Testis (tissue), 3 donors: ENCODE measurements around the gene MAP4K2. TPM values are rescaled to one million over a fixed set of nuclear protein-coding genes. Genes with fewer than 3 reads are reported as not detected.
A peak's percentile ranks its signal among the peaks of the same experiment; 100 is the strongest.

Experiments
- DNase-seq: peaks from one replicate; pipeline ENCODE4 v3.0.0-alpha.2; 2019
- H3K27ac ChIP-seq, 2 donors: fragments of 200-600 bp; sonication (generic); one replicate each; pipeline ENCODE4 v1.5.1; 2019
- H3K27me3 ChIP-seq: fragments of 200-600 bp; sonication (generic); one replicate; pipeline ENCODE4 v1.5.1; 2019
- H3K36me3 ChIP-seq: fragments of 200-600 bp; sonication (generic); one replicate; pipeline ENCODE4 v1.5.1; 2017; ENCODE audit warnings: low read depth; ENCODE audit errors: missing control alignments
- H3K4me1 ChIP-seq: fragments of 200-600 bp; sonication (generic); one replicate; pipeline ENCODE4 v1.5.1; 2019
- H3K4me3 ChIP-seq, 2 donors: fragments of 200-600 bp; sonication (generic); one replicate each; pipeline ENCODE4 v1.5.1; 2017 to 2019
- H3K9me3 ChIP-seq: fragments of 200-600 bp; sonication (generic); one replicate; pipeline ENCODE4 v1.5.1; 2017
- CTCF ChIP-seq, 3 experiments: fragments of 450-650 bp in 2 of 3; fragments of 200-600 bp in 1 of 3; sonication (generic) in 1 of 3; IDR thresholded peaks; one replicate each; pipeline ENCODE4 v1.5.1; 2016 to 2019; ENCODE audit warnings: antibody characterized with exemption in 3 of 3, mild to moderate bottlenecking in 2 of 3, moderate library complexity in 1 of 3
- POLR2A ChIP-seq: fragments of 450-650 bp; IDR thresholded peaks from one replicate; pipeline ENCODE4 v1.6.1; 2017; ENCODE audit warnings: antibody characterized with exemption, mild to moderate bottlenecking, moderate library complexity
- WGBS, 2 donors: methylation state at CpG; one replicate each; pipeline ENCODE4 v1.1.5; 2018; 5-methylcytosine and 5-hydroxymethylcytosine counted together
- intact Hi-C: fragments of 100-400 bp; cut with DNase I; formaldehyde crosslinking; loops from one replicate; pipeline ENCODE4 v1.15.1; 2023; ENCODE audit warnings: low total_unique reads
- polyA plus RNA-seq: library from polyadenylated mRNA; stranded (reverse); fragments of 350-450 nt; fragmentation: Illumina TruSeq; extraction: RNeasy Lipid Tissue Mini Kit (QIAGEN cat#74804); gene quantifications from one replicate; pipeline ENCODE4 v1.2.3, GENCODE V29; 2014; ENCODE audit warnings: low read depth, low replicate concordance; ENCODE audit not compliant: insufficient read depth
- total RNA-seq, 2 donors: library from RNA; depleted of rRNA; stranded (reverse); fragments of >200 nt; gene quantifications; one replicate each; pipeline ENCODE4 v1.2.3, GENCODE V29; 2016

MAP4K2 gene
- total and polyA plus RNA-seq, 3 donors from 2014 or later = 14.9 to 29.8 (median 27.7) TPM

DNA sequence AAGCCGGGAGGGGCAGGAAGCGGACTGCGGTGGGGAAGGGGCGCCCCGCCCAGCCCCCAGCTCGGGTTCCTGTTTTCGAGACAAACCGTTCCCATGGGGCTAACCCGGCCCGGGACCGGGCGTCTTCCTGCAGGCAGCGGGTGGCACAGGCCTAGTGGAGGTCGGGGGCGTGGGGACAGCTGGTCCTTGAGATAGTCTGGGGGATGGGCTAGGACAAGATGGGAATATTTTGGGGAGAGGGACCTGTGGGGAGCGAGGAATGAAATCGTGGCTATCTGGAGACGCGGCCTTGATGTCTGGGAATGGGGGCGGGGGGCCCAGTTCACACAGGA is 57.9 kb downstream of the MAP4K2 start:
- DNase-seq = peak; percentile 65
- no peak for TF ChIP-seq POLR2A
- TF ChIP-seq CTCF (IDR thresholded peaks at IDR 0.05) = no peak
- H3K4me1 ChIP-seq = peaks cover 30% of the 10 kb centered on the region
- H3K27me3 ChIP-seq = no peaks in the 10 kb centered on the region
- no peaks in the 10 kb centered on the region for H3K36me3 ChIP-seq
- intact Hi-C loops = no loop called here
- no peaks in the 10 kb centered on the region for H3K9me3 ChIP-seq
- peak overlapping the region; percentile 83 to 92 for H3K27ac ChIP-seq
- peak overlapping the region; percentile 54 to 61 for H3K4me3 ChIP-seq
- 1% methylated on average over 13 to 20 of the region's 20 CpGs for WGBS, 2 donors

DNA sequence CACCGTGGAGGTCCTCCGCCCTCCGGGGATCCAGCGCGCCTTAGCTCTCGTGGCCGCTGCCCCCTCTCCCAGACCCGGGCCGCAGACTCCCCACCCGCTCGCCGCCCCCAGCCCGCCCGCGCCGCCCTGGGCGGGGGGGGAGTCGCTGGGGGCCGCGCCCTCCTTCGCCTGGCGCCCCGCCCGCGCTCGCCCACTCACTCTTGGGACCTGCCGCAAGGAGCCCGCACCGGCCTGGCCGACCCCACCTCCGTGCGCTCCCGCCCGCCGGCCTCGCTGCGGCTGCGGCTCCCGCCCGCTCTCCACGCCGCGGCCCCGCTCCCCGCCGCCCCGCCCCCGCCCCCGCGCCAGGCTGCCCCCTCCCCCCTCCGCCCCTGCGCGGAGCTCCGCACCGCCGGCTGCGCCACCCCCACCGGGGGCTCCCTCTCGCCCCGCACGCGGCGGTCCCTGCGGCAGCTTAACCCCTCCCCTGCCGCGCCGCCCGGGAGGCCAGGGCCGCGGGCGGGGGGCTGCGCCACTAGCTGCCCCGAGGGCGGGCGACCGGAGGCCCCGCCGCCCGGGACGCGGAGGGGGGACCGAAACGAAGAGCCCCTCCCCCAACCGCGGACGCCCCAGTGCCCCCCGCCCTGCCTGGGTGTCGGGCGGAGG is 58.3 kb downstream of the MAP4K2 start:
- WGBS, 2 donors = 1% methylated on average over 37 of the region's 89 CpGs; no CpG with 5 or more reads in 1 of the 2 donors
- peaks cover 30% of the 10 kb centered on the region for H3K4me1 ChIP-seq
- H3K27me3 ChIP-seq = no peaks in the 10 kb centered on the region
- intact Hi-C loops = no loop called here
- H3K36me3 ChIP-seq = no peaks in the 10 kb centered on the region
- H3K4me3 ChIP-seq = peak overlapping the region; percentile 54 to 67
- no peak for TF ChIP-seq POLR2A
- TF ChIP-seq CTCF (IDR thresholded peaks at IDR 0.05) = no peak
- H3K9me3 ChIP-seq = no peaks in the 10 kb centered on the region
- H3K27ac ChIP-seq = peak overlapping the region; percentile 83 to 92
- DNase-seq = no peak

- TF ChIP-seq CTCF (IDR thresholded peaks at IDR 0.05) (peak; percentile 52 to 69 (median 68)), POLR2A (no peak)
- DNase-seq = peak; percentile 82
- intact Hi-C loops = no loop called here
- WGBS, 2 donors = 0 to 2% methylated on average over 6 to 57 of the region's 57 CpGs
- peak within 1 kb of the TSS; percentile 83 to 92 for H3K27ac ChIP-seq
- no peaks in the 10 kb centered on the region for H3K36me3 ChIP-seq
- no peaks in the 10 kb centered on the region for H3K27me3 ChIP-seq
- peaks cover 30% of the 10 kb centered on the region for H3K4me1 ChIP-seq
- no peaks in the 10 kb centered on the region for H3K9me3 ChIP-seq
- peak within 1 kb of the TSS; percentile 54 to 67 for H3K4me3 ChIP-seq
Measured at GRCh38 chr11:64743591-64744543, 59.1 kb downstream of the MAP4K2 start, which contains the start of gene RASGRP2. TSS of gene RASGRP2 (minus strand) at chr11:64744142. CDS start at chr11:64742866, 1,276 bp downstream.

DNA sequence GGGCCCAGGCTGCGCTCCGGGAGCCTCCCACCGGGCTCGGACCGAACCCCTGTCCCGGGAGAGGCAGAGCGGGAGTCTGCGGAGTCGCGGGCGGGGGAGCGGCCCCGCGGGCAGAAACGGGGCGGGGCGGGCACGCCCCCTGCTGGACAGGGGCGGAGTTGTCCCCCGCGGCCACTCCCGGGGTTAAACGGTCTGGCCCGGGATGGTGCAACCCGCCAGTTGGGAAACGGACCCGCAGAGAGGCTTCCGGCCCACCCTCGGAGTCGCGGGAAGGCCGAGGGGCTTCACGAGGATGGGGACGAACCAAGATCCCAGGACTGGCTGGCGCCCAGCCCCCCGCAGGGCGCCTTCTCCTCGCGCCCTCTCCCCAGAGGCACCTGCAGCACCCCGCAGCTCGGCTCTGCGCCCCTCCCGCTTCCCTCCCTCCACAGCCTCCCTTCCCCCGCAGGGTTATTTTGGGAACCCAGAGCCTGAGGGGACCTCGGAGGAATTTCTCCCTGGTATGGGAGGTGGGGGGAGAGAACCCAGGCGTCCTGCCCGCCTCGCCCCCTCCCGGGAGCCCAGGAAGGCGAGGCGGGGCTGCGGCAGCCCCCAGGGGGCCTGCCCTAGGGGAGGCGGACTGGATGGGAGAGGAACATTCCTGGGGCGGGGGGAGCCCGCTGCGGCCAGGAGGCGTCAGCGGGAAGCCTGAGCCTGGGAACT is 60.0 kb downstream of the MAP4K2 start:
- 0% methylated on average over 29 to 42 of the region's 58 CpGs for WGBS, 2 donors
- peak; percentile 73 for DNase-seq
- Histone ChIP-seq H3K36me3 (no peaks in the 10 kb centered on the region), H3K27me3 (no peaks in the 10 kb centered on the region), H3K4me3 (peak overlapping the region; percentile 53 to 67), H3K4me1 (peaks cover 30% of the 10 kb centered on the region), H3K27ac (peak overlapping the region; percentile 63), H3K9me3 (no peaks in the 10 kb centered on the region)
- TF ChIP-seq POLR2A (no peak), CTCF (IDR thresholded peaks at IDR 0.05) (peak; percentile 78 to 79 (median 79))
- intact Hi-C loops = no loop called here
